Measurements from ENCODE around the gene SGCA. TPM values are rescaled to one million over a fixed set of nuclear protein-coding genes. Genes with fewer than 3 reads are reported as not detected.

Gene SGCA
- total and polyA plus RNA-seq, 9 of the 15 experiments (the other 6 are each of a cell fraction or from before 2014, with no cell fraction given): not detected

DNA sequence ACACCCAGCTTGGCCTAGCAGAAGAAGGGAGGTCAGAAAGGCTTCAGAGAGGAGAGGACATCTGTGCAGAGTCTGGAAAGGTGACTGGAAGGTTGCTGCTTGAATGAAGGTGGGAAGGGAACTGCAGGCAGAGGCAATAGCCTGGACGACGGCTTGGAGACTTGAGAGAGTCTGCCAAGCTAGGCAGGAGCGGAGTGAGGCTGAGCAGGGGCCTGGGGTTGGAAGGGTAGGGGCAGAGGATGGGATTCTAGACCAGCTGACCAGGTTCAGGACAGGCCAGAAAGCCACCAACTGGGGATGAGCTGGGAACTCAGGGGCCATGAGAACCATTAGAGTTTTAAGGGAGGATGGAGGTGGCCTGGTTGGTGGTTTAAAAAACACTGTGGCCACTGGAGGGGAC is 339 bp upstream of the SGCA start (continued):
- TF ChIP-seq YBX1 (IDR thresholded peaks at IDR 0.05): no peak

DNA sequence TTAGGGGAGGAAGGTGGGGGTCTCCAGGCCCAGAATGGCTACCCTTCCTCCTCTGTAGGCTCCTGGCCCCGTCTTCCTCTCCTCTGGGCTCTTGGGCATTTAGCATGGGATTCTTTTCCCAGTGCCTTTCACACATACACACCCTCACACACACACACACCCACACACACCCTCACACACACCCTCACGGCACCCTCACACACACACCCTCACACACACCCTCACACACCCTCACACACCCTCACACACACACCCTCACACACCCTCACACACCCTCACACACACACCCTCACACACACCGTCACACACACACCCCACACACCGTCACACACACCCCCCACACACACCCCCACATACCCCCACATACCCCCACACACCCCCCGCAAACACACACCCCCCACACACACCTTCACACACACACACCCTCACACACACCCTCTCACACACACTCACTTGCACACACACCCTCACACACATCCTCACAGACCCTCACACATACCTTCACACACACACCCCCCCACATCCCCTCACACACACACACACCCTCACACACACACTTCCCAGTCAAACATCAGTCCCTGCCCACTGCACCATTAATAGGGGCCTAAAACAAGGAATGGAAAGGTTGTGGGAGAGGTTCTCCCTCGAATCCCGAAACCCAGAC is 845 bp downstream of the SGCA start:
- no peaks in the 10 kb centered on the region for H3K9me1 ChIP-seq (ENCODE audit: control insufficient read depth, insufficient read depth, low read length)
- H3K4me1 ChIP-seq (replicated peaks in 1 of 2; ENCODE audit: control insufficient read depth in 2 of 2, insufficient read depth in 2 of 2, low read length in 2 of 2): peaks cover 3 to 23% of the 10 kb centered on the region in 2 experiments; a peak in 3 of 5 replicates
- ATAC-seq (no peak), DNase-seq (ENCODE audit: extremely low read depth in 1 of 4, low spot score in 3 of 4) (no peak), FAIRE-seq (no peak)
- in situ Hi-C loops (cut with MboI) (no loop called here), intact Hi-C loops (cut with micrococcal nuclease) (no loop called here)
- ChIA-PET POLR2A (interaction anchor here (0.7 to 0.8 kb wide), 2 partner anchors 9 to 202 kb away, joined by 3 to 4 read pairs; no protein-coding TSS in a partner anchor), CTCF (ENCODE audit: low intra/inter-chr PET ratio) (no interaction called here)
- no peaks in the 10 kb centered on the region for H3K79me2 ChIP-seq (ENCODE audit: control insufficient read depth, insufficient read depth, low read length)
- no peaks in the 10 kb centered on the region for H3K9me3 ChIP-seq (replicated peaks; ENCODE audit: control insufficient read depth, insufficient read depth, low read depth, low read length)
- H3K27me3 ChIP-seq (ENCODE audit: control insufficient read depth in 2 of 2, insufficient read depth in 2 of 2, low read length in 2 of 2): peaks cover 2 to 16% of the 10 kb centered on the region in 2 experiments; a peak in 2 of 5 replicates
- H4K20me1 ChIP-seq (replicated peaks; ENCODE audit: control insufficient read depth, insufficient read depth, low read length): peaks cover 13% of the 10 kb centered on the region
- WGBS (ENCODE audit: insufficient coverage, low coverage, missing lambda C conversion rate): 28% methylated on average over 4 of the region's 7 CpGs
- 0 out of 2 replicates have a peak, but pooled peaks have one; percentile 11 for TF ChIP-seq EGR1 (conservative IDR thresholded peaks at IDR 0.05)
- no peak for TF ChIP-seq HNRNPUL1 (IDR thresholded peaks at IDR 0.05; ENCODE audit: low read length)
- no peaks in the 10 kb centered on the region for H3K36me3 ChIP-seq (ENCODE audit: control insufficient read depth, insufficient read depth, low read length)
- H3K4me2 ChIP-seq (ENCODE audit: insufficient read depth, low read length): no peak overlapping the region
- H3K9ac ChIP-seq (ENCODE audit: insufficient read depth in 1 of 2, low read depth in 2 of 2, low read length in 2 of 2): no peak overlapping the region; a peak in 1 of 4 replicates
- BruUV-seq (replicated peaks): no TSS peak
- no peak overlapping the region for H3K4me3 ChIP-seq
- H3K27ac ChIP-seq (ENCODE audit: extremely low read depth, low read depth, low read length): no peak overlapping the region
- no peak overlapping the region for H2AFZ ChIP-seq (ENCODE audit: low read depth, low read length)

DNA sequence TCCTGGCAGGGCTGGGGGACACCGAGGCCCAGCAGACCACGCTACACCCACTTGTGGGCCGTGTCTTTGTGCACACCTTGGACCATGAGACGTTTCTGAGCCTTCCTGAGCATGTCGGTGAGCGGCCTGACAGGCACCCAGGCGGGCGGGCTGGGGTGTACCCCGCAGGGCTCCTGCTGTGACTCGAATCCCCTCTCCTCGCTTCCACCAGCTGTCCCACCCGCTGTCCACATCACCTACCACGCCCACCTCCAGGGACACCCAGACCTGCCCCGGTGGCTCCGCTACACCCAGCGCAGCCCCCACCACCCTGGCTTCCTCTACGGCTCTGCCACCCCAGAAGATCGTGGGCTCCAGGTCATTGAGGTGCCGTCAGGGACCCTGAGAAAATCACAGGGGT is 1.6 kb downstream of the SGCA start:
- H3K4me2 ChIP-seq (ENCODE audit: insufficient read depth, low read length): no peak overlapping the region
- ATAC-seq: no peak
- ChIA-PET POLR2A (no interaction called here), CTCF (ENCODE audit: low intra/inter-chr PET ratio) (no interaction called here)
- H3K9ac ChIP-seq (ENCODE audit: insufficient read depth in 1 of 2, low read depth in 2 of 2, low read length in 2 of 2): peak overlapping the region in 1 of 2 experiments; percentile 65; a peak in 2 of 4 replicates
- intact Hi-C loops (cut with micrococcal nuclease) (no loop called here), in situ Hi-C loops (cut with MboI) (no loop called here)
- no TSS peak for BruUV-seq (replicated peaks)
- H3K27me3 ChIP-seq (ENCODE audit: control insufficient read depth in 2 of 2, insufficient read depth in 2 of 2, low read length in 2 of 2): peaks cover 2 to 18% of the 10 kb centered on the region in 2 experiments; a peak in 2 of 5 replicates
- no peak overlapping the region for H3K27ac ChIP-seq (ENCODE audit: extremely low read depth, low read depth, low read length)
- WGBS (ENCODE audit: insufficient coverage, low coverage, missing lambda C conversion rate): 38% methylated on average over 12 of the region's 19 CpGs
- H4K20me1 ChIP-seq (replicated peaks; ENCODE audit: control insufficient read depth, insufficient read depth, low read length): peaks cover 13% of the 10 kb centered on the region
- H3K4me3 ChIP-seq: no peak overlapping the region
- FAIRE-seq: no peak
- no peaks in the 10 kb centered on the region for H3K9me3 ChIP-seq (replicated peaks; ENCODE audit: control insufficient read depth, insufficient read depth, low read depth, low read length)
- H2AFZ ChIP-seq (ENCODE audit: low read depth, low read length): no peak overlapping the region
- no peaks in the 10 kb centered on the region for H3K79me2 ChIP-seq (ENCODE audit: control insufficient read depth, insufficient read depth, low read length)
- H3K4me1 ChIP-seq (replicated peaks in 1 of 2; ENCODE audit: control insufficient read depth in 2 of 2, insufficient read depth in 2 of 2, low read length in 2 of 2): peaks cover 0 to 18% of the 10 kb centered on the region in 2 experiments; a peak in 1 of 5 replicates
- H3K9me1 ChIP-seq (ENCODE audit: control insufficient read depth, insufficient read depth, low read length): no peaks in the 10 kb centered on the region
- H3K36me3 ChIP-seq (ENCODE audit: control insufficient read depth, insufficient read depth, low read length): no peaks in the 10 kb centered on the region
- no peak for DNase-seq (ENCODE audit: extremely low read depth in 1 of 4, low spot score in 3 of 4)
- TF ChIP-seq KDM5B (IDR thresholded peaks at IDR 0.05; ENCODE audit: insufficient replicate concordance, low read depth, low read length) (no peak), ZNF354B (CRISPR knock-in tag; IDR thresholded peaks at IDR 0.05) (no peak), TCF3 (CRISPR knock-in tag; IDR thresholded peaks at IDR 0.05) (no peak), ZZZ3 (IDR thresholded peaks at IDR 0.05) (no peak), ELF2 (CRISPR knock-in tag; IDR thresholded peaks at IDR 0.05) (no peak), HNRNPLL (IDR thresholded peaks at IDR 0.05; ENCODE audit: low read depth, low read length, poor library complexity, severe bottlenecking) (no peak), RAD51 (IDR thresholded peaks at IDR 0.05; ENCODE audit: borderline replicate concordance, low read depth) (no peak), MAFK (IDR thresholded peaks at IDR 0.05; ENCODE audit: low read length) (no peak)
- TF ChIP-seq, protein P1, sequence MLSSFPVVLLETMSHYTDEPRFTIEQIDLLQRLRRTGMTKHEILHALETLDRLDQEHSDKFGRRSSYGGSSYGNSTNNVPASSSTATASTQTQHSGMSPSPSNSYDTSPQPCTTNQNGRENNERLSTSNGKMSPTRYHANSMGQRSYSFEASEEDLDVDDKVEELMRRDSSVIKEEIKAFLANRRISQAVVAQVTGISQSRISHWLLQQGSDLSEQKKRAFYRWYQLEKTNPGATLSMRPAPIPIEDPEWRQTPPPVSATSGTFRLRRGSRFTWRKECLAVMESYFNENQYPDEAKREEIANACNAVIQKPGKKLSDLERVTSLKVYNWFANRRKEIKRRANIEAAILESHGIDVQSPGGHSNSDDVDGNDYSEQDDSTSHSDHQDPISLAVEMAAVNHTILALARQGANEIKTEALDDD (IDR thresholded peaks at IDR 0.05): no peak
- TF ChIP-seq, protein P2, sequence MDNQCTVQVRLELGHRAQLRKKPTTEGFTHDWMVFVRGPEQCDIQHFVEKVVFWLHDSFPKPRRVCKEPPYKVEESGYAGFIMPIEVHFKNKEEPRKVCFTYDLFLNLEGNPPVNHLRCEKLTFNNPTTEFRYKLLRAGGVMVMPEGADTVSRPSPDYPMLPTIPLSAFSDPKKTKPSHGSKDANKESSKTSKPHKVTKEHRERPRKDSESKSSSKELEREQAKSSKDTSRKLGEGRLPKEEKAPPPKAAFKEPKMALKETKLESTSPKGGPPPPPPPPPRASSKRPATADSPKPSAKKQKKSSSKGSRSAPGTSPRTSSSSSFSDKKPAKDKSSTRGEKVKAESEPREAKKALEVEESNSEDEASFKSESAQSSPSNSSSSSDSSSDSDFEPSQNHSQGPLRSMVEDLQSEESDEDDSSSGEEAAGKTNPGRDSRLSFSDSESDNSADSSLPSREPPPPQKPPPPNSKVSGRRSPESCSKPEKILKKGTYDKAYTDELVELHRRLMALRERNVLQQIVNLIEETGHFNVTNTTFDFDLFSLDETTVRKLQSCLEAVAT (IDR thresholded peaks at IDR 0.05): no peak
